ENCODE measurements around the gene ADAMTSL3. TPM values are rescaled to one million over a fixed set of nuclear protein-coding genes. Genes with fewer than 3 reads are reported as not detected.
"Not testable (repeated sequence)": the region's sequence is repeated elsewhere in the genome, so short reads cannot be mapped to it uniquely, and the experiment has no call there.

ADAMTSL3 gene
- total RNA-seq, 1 donor from 2014 or later = not detected

GRCh38 chr15:83757291-83757690, 103.4 kb downstream of the ADAMTSL3 start:
- H3K36me3 Mint-ChIP-seq (ENCODE audit: low read depth); H3K9me3 Mint-ChIP-seq; H3K4me3 Mint-ChIP-seq; H3K4me1 Mint-ChIP-seq (ENCODE audit: low read depth); H3K27me3 Mint-ChIP-seq (ENCODE audit: insufficient read depth); H3K27ac Mint-ChIP-seq; DNase-seq (ENCODE audit: low spot score); intact Hi-C loops (cut with micrococcal nuclease): not testable (repeated sequence)

- H3K27ac Mint-ChIP-seq = no peak overlapping the region
- no peaks in the 10 kb centered on the region for H3K27me3 Mint-ChIP-seq (ENCODE audit: insufficient read depth)
- no peak overlapping the region for H3K4me3 Mint-ChIP-seq
- no peak for DNase-seq (ENCODE audit: low spot score)
- H3K4me1 Mint-ChIP-seq (ENCODE audit: low read depth) = no peaks in the 10 kb centered on the region
- H3K9me3 Mint-ChIP-seq = peaks cover 7% of the 10 kb centered on the region
- intact Hi-C loops (cut with micrococcal nuclease) = no loop called here
- no peaks in the 10 kb centered on the region for H3K36me3 Mint-ChIP-seq (ENCODE audit: low read depth)
Observed at GRCh38 chr15:83762367-83762766, 108.4 kb downstream of the ADAMTSL3 start.

GRCh38 chr15:83764201-83764838, 110.4 kb downstream of the ADAMTSL3 start:
- Mint-ChIP-seq H3K36me3 (ENCODE audit: low read depth) (no peaks in the 10 kb centered on the region), H3K9me3 (no peaks in the 10 kb centered on the region)
- intact Hi-C loops (cut with micrococcal nuclease) = no loop called here

GRCh38 chr15:83766339-83766738, 112.4 kb downstream of the ADAMTSL3 start:
- H3K9me3 Mint-ChIP-seq = no peaks in the 10 kb centered on the region
- H3K27ac Mint-ChIP-seq = no peak overlapping the region
- intact Hi-C loops (cut with micrococcal nuclease) = no loop called here
- no peak overlapping the region for H3K4me3 Mint-ChIP-seq
- H3K27me3 Mint-ChIP-seq (ENCODE audit: insufficient read depth) = no peaks in the 10 kb centered on the region
- no peaks in the 10 kb centered on the region for H3K4me1 Mint-ChIP-seq (ENCODE audit: low read depth)
- DNase-seq (ENCODE audit: low spot score) = no peak
- no peaks in the 10 kb centered on the region for H3K36me3 Mint-ChIP-seq (ENCODE audit: low read depth)

More at GRCh38 chr15:83764201-83764838, 110.4 kb downstream of the ADAMTSL3 start:
- Mint-ChIP-seq H3K27me3 (ENCODE audit: insufficient read depth) (no peaks in the 10 kb centered on the region), H3K4me1 (ENCODE audit: low read depth) (no peaks in the 10 kb centered on the region), H3K27ac (no peak overlapping the region), H3K4me3 (no peak overlapping the region)
- DNase-seq (ENCODE audit: low spot score) = no peak

- intact Hi-C loops (cut with micrococcal nuclease) = no loop called here
- Mint-ChIP-seq H3K9me3 (no peaks in the 10 kb centered on the region), H3K27ac (no peak overlapping the region), H3K4me1 (ENCODE audit: low read depth) (no peaks in the 10 kb centered on the region), H3K36me3 (ENCODE audit: low read depth) (no peaks in the 10 kb centered on the region), H3K27me3 (ENCODE audit: insufficient read depth) (no peaks in the 10 kb centered on the region), H3K4me3 (no peak overlapping the region)
- no peak for DNase-seq (ENCODE audit: low spot score)
Observed at GRCh38 chr15:83767741-83768140, 113.8 kb downstream of the ADAMTSL3 start.

GRCh38 chr15:83769411-83769999, 115.6 kb downstream of the ADAMTSL3 start:
- DNase-seq (ENCODE audit: low spot score) = no peak
- intact Hi-C loops (cut with micrococcal nuclease) = no loop called here
- Mint-ChIP-seq H3K4me3 (no peak overlapping the region), H3K27ac (no peak overlapping the region), H3K9me3 (no peaks in the 10 kb centered on the region), H3K4me1 (ENCODE audit: low read depth) (no peaks in the 10 kb centered on the region), H3K27me3 (ENCODE audit: insufficient read depth) (no peaks in the 10 kb centered on the region), H3K36me3 (ENCODE audit: low read depth) (no peaks in the 10 kb centered on the region)

GRCh38 chr15:83775738-83776137, 121.8 kb downstream of the ADAMTSL3 start:
- no peak overlapping the region for H3K27ac Mint-ChIP-seq
- peaks cover 3% of the 10 kb centered on the region for H3K9me3 Mint-ChIP-seq
- no peak overlapping the region for H3K4me3 Mint-ChIP-seq
- H3K27me3 Mint-ChIP-seq (ENCODE audit: insufficient read depth) = no peaks in the 10 kb centered on the region
- intact Hi-C loops (cut with micrococcal nuclease) = no loop called here
- DNase-seq (ENCODE audit: low spot score) = no peak
- H3K36me3 Mint-ChIP-seq (ENCODE audit: low read depth) = no peaks in the 10 kb centered on the region
- H3K4me1 Mint-ChIP-seq (ENCODE audit: low read depth) = no peaks in the 10 kb centered on the region

- Mint-ChIP-seq H3K27ac (no peak overlapping the region), H3K4me3 (no peak overlapping the region), H3K9me3 (peaks cover 3% of the 10 kb centered on the region), H3K4me1 (ENCODE audit: low read depth) (no peaks in the 10 kb centered on the region), H3K27me3 (ENCODE audit: insufficient read depth) (no peaks in the 10 kb centered on the region), H3K36me3 (ENCODE audit: low read depth) (no peaks in the 10 kb centered on the region)
- DNase-seq (ENCODE audit: low spot score) = no peak
- intact Hi-C loops (cut with micrococcal nuclease) = no loop called here
Observed at GRCh38 chr15:83776986-83777385, 123.1 kb downstream of the ADAMTSL3 start.

GRCh38 chr15:83783227-83783626, 129.3 kb downstream of the ADAMTSL3 start:
- H3K27ac Mint-ChIP-seq = no peak overlapping the region
- peaks cover 3% of the 10 kb centered on the region for H3K9me3 Mint-ChIP-seq
- no peak overlapping the region for H3K4me3 Mint-ChIP-seq
- no peak for DNase-seq (ENCODE audit: low spot score)
- H3K4me1 Mint-ChIP-seq (ENCODE audit: low read depth) = no peaks in the 10 kb centered on the region
- peaks cover 2% of the 10 kb centered on the region for H3K27me3 Mint-ChIP-seq (ENCODE audit: insufficient read depth)
- H3K36me3 Mint-ChIP-seq (ENCODE audit: low read depth) = no peaks in the 10 kb centered on the region
- intact Hi-C loops (cut with micrococcal nuclease) = no loop called here

GRCh38 chr15:83784975-83785374, 131.1 kb downstream of the ADAMTSL3 start:
- H3K9me3 Mint-ChIP-seq = no peaks in the 10 kb centered on the region
- no peak for DNase-seq (ENCODE audit: low spot score)
- intact Hi-C loops (cut with micrococcal nuclease) = no loop called here
- no peak overlapping the region for H3K4me3 Mint-ChIP-seq
- H3K36me3 Mint-ChIP-seq (ENCODE audit: low read depth) = no peaks in the 10 kb centered on the region
- peaks cover 2% of the 10 kb centered on the region for H3K27me3 Mint-ChIP-seq (ENCODE audit: insufficient read depth)
- no peaks in the 10 kb centered on the region for H3K4me1 Mint-ChIP-seq (ENCODE audit: low read depth)
- no peak overlapping the region for H3K27ac Mint-ChIP-seq

GRCh38 chr15:83786336-83786735, 132.4 kb downstream of the ADAMTSL3 start:
- H3K9me3 Mint-ChIP-seq = no peaks in the 10 kb centered on the region
- no peak overlapping the region for H3K27ac Mint-ChIP-seq
- H3K27me3 Mint-ChIP-seq (ENCODE audit: insufficient read depth) = peaks cover 2% of the 10 kb centered on the region
- H3K36me3 Mint-ChIP-seq (ENCODE audit: low read depth) = no peaks in the 10 kb centered on the region
- no peak for DNase-seq (ENCODE audit: low spot score)
- H3K4me3 Mint-ChIP-seq = no peak overlapping the region
- H3K4me1 Mint-ChIP-seq (ENCODE audit: low read depth) = no peaks in the 10 kb centered on the region
- intact Hi-C loops (cut with micrococcal nuclease) = no loop called here

GRCh38 chr15:83793069-83793468, 139.1 kb downstream of the ADAMTSL3 start:
- Mint-ChIP-seq H3K27ac (no peak overlapping the region), H3K4me3 (no peak overlapping the region), H3K27me3 (ENCODE audit: insufficient read depth) (no peaks in the 10 kb centered on the region), H3K4me1 (ENCODE audit: low read depth) (no peaks in the 10 kb centered on the region), H3K36me3 (ENCODE audit: low read depth) (no peaks in the 10 kb centered on the region), H3K9me3 (no peaks in the 10 kb centered on the region)
- no peak for DNase-seq (ENCODE audit: low spot score)
- intact Hi-C loops (cut with micrococcal nuclease) = no loop called here

- no peaks in the 10 kb centered on the region for H3K4me1 Mint-ChIP-seq (ENCODE audit: low read depth)
- no peak for DNase-seq (ENCODE audit: low spot score)
- H3K36me3 Mint-ChIP-seq (ENCODE audit: low read depth) = no peaks in the 10 kb centered on the region
- H3K27me3 Mint-ChIP-seq (ENCODE audit: insufficient read depth) = no peaks in the 10 kb centered on the region
- intact Hi-C loops (cut with micrococcal nuclease) = no loop called here
- H3K27ac Mint-ChIP-seq = no peak overlapping the region
- no peaks in the 10 kb centered on the region for H3K9me3 Mint-ChIP-seq
- no peak overlapping the region for H3K4me3 Mint-ChIP-seq
Observed at GRCh38 chr15:83794209-83794608, 140.3 kb downstream of the ADAMTSL3 start.

- H3K36me3 Mint-ChIP-seq (ENCODE audit: low read depth) = no peaks in the 10 kb centered on the region
- no peak for DNase-seq (ENCODE audit: low spot score)
- peaks cover 5% of the 10 kb centered on the region for H3K9me3 Mint-ChIP-seq
- no peaks in the 10 kb centered on the region for H3K27me3 Mint-ChIP-seq (ENCODE audit: insufficient read depth)
- no peaks in the 10 kb centered on the region for H3K4me1 Mint-ChIP-seq (ENCODE audit: low read depth)
- H3K27ac Mint-ChIP-seq = no peak overlapping the region
- intact Hi-C loops (cut with micrococcal nuclease) = no loop called here
- no peak overlapping the region for H3K4me3 Mint-ChIP-seq
Observed at GRCh38 chr15:83809345-83809744, 155.4 kb downstream of the ADAMTSL3 start.

All from activated T-helper 1 cell treated with anti-CD3 and anti-CD28 coated beads, Interleukin-12 subunit alpha, Interleukin-12 subunit beta, Interleukin-2, Interleukin-4 antibody, amounts not matched to agents 30 ng/mL and 10 ng/mL and 1 ng/mL, durations not matched to agents 14 hours and 24 hours and 36 hours (primary cell).